ENCODE data around the gene COG5. TPM values are rescaled to one million over a fixed set of nuclear protein-coding genes. Genes with fewer than 3 reads are reported as not detected.
A peak's percentile ranks its signal among the peaks of the same experiment; 100 is the strongest.

COG5 gene
- total RNA-seq, 3 donors from 2014 or later: 35.2 to 61.2 (median 38.0) TPM

DNA sequence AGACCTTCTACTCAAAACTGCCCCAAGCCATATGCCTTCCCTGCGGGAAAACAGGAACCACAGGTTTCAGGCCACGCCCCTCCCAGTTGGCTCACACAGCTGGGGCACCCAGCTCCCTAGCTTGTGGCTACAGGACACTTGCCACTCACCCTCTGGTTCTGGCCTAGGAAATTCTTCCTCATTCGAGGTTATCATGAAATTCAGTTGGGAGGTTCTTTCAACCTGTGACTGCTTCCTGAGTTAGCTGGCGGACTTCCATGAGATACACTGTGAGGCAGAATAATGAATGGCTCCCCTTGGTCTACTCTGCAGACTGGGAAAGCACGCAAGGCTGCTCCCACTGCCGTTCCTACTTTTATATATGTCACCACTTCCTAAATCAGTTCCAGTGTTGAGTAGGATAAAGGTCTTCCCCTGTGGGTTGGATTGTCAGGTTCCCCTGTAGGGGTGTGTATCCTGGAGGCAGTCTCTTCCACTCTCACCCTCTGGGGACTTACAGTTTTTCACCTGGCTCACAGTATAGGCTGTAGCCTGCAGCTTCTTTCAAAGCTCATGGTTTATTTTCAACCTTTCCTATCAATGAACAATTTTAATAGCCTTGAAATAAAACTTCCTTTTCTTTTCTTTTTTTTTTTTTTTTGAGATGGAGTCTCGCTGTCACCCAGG lies 56.9 kb downstream of the COG5 start:
- Histone ChIP-seq H3K36me3 (no peaks in the 10 kb centered on the region), H3K4me1 (peaks cover 0 to 7% of the 10 kb centered on the region in 2 donors), H3K9me3 (no peaks in the 10 kb centered on the region), H3K4me3 (no peak overlapping the region), H3K27me3 (no peaks in the 10 kb centered on the region), H3K27ac (peak overlapping the region; percentile 53 to 65)
- DNase-seq (ENCODE audit: low spot score in 2 of 2): peak; percentile 45 to 68
- TF ChIP-seq POLR2AphosphoS5 (IDR thresholded peaks at IDR 0.05) (no peak), CTCF (IDR thresholded peaks at IDR 0.05) (no peak), POLR2A (IDR thresholded peaks at IDR 0.05) (no peak)
- intact Hi-C loops (cut with DNase I; ENCODE audit: low total_unique reads): no loop called here

DNA sequence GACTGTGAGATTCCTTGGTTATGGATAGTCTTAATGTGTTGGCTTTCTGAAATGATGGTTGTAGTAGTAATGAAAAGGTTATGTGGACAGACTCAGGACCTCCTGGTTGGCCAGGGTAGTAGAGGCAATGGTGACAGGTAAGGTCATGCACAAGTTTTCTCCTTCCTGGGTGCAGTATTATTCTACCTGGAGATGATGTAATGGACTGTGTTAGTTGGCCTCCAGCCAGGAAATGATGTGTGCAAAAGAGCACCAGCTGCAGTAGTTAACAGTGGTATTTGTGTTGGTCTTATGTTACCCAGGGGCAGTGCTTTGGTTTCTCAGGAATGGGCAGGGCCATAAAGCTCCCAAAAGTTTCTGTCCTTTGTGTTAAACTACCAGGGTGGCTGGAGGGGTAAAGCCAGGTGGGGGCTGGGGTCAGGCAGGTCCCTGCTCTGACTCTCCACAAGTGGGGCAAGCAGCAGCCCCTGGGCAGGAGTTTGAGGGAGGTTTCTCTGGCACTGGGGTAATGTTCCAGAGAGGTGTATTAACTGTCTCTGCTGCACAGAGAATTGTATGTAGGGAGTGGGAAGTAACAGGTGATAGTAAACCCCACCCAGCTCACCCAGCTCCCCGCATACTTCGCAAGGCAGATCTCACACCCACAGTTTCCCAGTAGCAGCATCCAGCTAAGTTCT lies 57.6 kb downstream of the COG5 start:
- Histone ChIP-seq H3K36me3 (no peaks in the 10 kb centered on the region), H3K4me3 (no peak overlapping the region), H3K4me1 (peaks cover 0 to 7% of the 10 kb centered on the region in 2 donors), H3K9me3 (no peaks in the 10 kb centered on the region), H3K27me3 (no peaks in the 10 kb centered on the region), H3K27ac (peak overlapping the region; percentile 53 to 65)
- DNase-seq (ENCODE audit: low spot score in 2 of 2): peak in 1 of 2 donors; percentile 55
- TF ChIP-seq POLR2A (IDR thresholded peaks at IDR 0.05) (no peak), POLR2AphosphoS5 (IDR thresholded peaks at IDR 0.05) (no peak), CTCF (IDR thresholded peaks at IDR 0.05) (no peak)
- intact Hi-C loops (cut with DNase I; ENCODE audit: low total_unique reads): no loop called here

DNA sequence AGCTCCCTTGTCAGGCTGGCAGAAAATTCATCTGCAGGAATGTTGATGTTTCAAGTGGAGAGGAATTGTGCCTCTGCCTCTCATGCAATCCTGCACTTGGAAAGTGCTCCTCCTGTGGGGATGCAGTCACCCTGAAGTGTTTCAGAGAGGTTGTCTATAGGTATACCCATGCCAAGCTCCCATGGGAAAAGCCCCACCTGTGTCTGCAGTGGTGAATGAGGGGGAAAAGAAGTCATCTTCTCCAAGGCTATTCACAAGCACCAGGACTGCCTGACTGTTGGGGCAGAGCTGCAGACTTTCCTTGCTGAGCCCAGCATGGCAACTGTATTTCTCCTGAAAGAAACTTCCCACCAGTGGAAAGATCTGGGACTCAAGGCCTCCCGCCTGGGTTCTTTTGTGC lies 58.4 kb downstream of the COG5 start:
- DNase-seq (ENCODE audit: low spot score in 2 of 2): no peak
- TF ChIP-seq POLR2A (IDR thresholded peaks at IDR 0.05) (no peak), CTCF (IDR thresholded peaks at IDR 0.05) (no peak), POLR2AphosphoS5 (IDR thresholded peaks at IDR 0.05) (no peak)
- Histone ChIP-seq H3K36me3 (no peaks in the 10 kb centered on the region), H3K27me3 (no peaks in the 10 kb centered on the region), H3K9me3 (no peaks in the 10 kb centered on the region), H3K4me1 (peaks cover 0 to 7% of the 10 kb centered on the region in 2 donors), H3K4me3 (no peak overlapping the region), H3K27ac (no peak overlapping the region)
- intact Hi-C loops (cut with DNase I; ENCODE audit: low total_unique reads): no loop called here

GRCh38 chr7:107503687-107504086 lies 60.0 kb downstream of the COG5 start:
- TF ChIP-seq CTCF (IDR thresholded peaks at IDR 0.05) (no peak), POLR2A (IDR thresholded peaks at IDR 0.05) (no peak), POLR2AphosphoS5 (IDR thresholded peaks at IDR 0.05) (no peak)
- peaks cover 0 to 7% of the 10 kb centered on the region in 2 donors for H3K4me1 ChIP-seq
- H3K27me3 ChIP-seq: no peaks in the 10 kb centered on the region
- intact Hi-C loops (cut with DNase I; ENCODE audit: low total_unique reads): no loop called here
- no peaks in the 10 kb centered on the region for H3K9me3 ChIP-seq
- H3K27ac ChIP-seq: no peak overlapping the region
- no peak overlapping the region for H3K4me3 ChIP-seq
- no peak for DNase-seq (ENCODE audit: low spot score in 2 of 2)
- no peaks in the 10 kb centered on the region for H3K36me3 ChIP-seq

- DNase-seq (ENCODE audit: low spot score in 2 of 2): no peak
- intact Hi-C loops (cut with DNase I; ENCODE audit: low total_unique reads): no loop called here
- H3K27me3 ChIP-seq: no peaks in the 10 kb centered on the region
- H3K36me3 ChIP-seq: no peaks in the 10 kb centered on the region
- no peak overlapping the region for H3K27ac ChIP-seq
- H3K4me3 ChIP-seq: no peak overlapping the region
- TF ChIP-seq CTCF (IDR thresholded peaks at IDR 0.05): no peak
- TF ChIP-seq POLR2A (IDR thresholded peaks at IDR 0.05): no peak
- no peak for TF ChIP-seq POLR2AphosphoS5 (IDR thresholded peaks at IDR 0.05)
- H3K9me3 ChIP-seq: no peaks in the 10 kb centered on the region
- H3K4me1 ChIP-seq: peaks cover 0 to 7% of the 10 kb centered on the region in 2 donors
Measured at GRCh38 chr7:107502797-107503196, 60.9 kb downstream of the COG5 start.

Data from breast epithelium (tissue), 4 donors.